T-helper 22 cell (primary cell): Measurements from ENCODE around the gene COLEC11.

Experiments used
- DNase-seq: peaks from one replicate; pipeline ENCODE4 v3.0.0-alpha.2; 2020; ENCODE audit warnings: low read depth

The COLEC11 gene

DNA sequence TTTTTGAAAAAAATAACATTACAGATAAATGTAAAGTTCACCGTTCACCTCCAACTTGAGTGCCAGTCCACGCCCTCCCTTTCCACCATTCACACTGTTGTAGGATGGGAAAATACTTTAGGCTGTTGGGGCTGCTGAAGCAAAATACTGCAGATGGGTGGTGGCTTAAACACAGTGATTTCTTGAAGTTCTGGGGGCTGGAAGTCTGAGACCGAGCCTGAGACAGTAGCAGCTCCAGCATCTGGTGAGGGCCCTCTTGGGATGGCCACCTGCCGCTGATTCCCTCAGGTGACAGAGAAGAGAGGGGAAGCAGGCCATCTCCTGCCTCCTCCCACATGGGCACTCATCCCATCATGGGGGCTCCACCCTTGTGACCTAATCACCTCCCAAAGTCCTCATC is 80.8 kb downstream of the COLEC11 start:
- DNase-seq = no peak

GRCh38 chr2:3677436-3677835 is 82.5 kb downstream of the COLEC11 start:
- DNase-seq = no peak

GRCh38 chr2:3678212-3678611 is 83.3 kb downstream of the COLEC11 start:
- no peak for DNase-seq

GRCh38 chr2:3679180-3679579 is 84.3 kb downstream of the COLEC11 start:
- no peak for DNase-seq

GRCh38 chr2:3679616-3680393 is 84.9 kb downstream of the COLEC11 start:
- no peak for DNase-seq

DNA sequence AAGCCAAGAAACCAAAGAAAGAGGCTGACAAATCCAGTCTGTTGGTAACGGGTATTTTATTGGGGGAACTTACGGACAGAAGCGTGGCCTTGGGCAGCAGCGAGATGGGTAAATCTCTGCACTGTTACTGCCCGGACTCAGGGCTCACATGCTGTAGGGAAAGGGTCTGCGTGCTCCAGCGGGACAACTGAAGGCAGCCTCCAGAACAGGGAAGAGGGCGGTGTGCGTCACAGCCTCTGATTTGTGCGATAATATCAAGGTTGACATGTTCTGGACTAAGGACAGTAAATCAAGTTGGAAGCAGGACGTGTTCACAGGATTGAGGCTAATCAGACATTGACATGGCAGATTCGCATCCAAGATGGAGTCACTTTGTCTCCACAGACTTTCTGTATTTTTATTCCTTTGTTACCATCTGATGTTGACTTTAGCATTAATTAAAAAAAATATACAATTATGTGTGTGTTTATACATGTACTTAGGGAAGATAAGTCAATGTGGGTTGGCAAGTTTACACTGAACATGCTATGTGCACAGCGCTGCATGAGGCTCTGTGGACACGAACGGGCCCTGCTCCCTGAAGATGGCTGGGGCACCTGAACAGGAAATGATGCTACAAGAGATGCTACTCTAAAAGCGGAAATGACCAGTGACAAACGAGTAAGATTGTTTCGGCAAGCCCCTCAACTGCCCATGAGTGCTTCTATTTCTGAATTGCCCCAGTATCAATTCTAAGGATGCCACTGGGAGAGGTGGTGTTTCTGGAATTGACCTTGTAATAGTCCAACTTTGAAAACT is 85.8 kb downstream of the COLEC11 start:
- no peak for DNase-seq

- no peak for DNase-seq
These were observed 86.7 kb downstream of the COLEC11 start for GRCh38 chr2:3681625-3682024.

GRCh38 chr2:3682811-3683210 is 87.9 kb downstream of the COLEC11 start:
- DNase-seq = no peak

- DNase-seq = no peak
These were observed 89.0 kb downstream of the COLEC11 start for GRCh38 chr2:3683748-3684454.

GRCh38 chr2:3689998-3690748 is 95.3 kb downstream of the COLEC11 start:
- no peak for DNase-seq

DNA sequence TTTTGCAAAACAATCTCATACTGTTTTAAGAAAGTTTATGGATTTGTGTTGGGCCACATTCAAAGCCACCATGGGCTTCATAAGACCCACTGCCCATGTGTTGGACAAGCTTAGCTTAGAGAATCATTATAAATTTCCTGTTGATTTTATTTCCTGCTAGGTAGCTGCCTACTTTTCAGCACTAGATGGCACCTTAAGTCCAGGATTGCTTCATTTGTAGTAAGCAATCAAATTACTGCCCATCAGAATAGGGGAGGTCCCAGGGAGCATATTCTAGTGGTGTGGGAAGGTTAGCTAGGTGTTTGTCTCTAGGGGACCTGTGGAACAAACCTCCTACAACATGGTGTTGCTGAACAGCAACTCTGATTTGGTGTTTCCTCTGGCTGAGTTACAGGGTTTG is 97.5 kb downstream of the COLEC11 start:
- no peak for DNase-seq
